ENCODE data around the gene SNRNP48. TPM values are rescaled to one million over a fixed set of nuclear protein-coding genes. Genes with fewer than 3 reads are reported as not detected.

Gene SNRNP48
- total RNA-seq, 3 donors from 2014 or later = 12.2 to 14.2 (median 12.5) TPM

- ATAC-seq (no peak), DNase-seq (no peak)
- no peak overlapping the region for H3K4me3 Mint-ChIP-seq
- H3K27me3 Mint-ChIP-seq (ENCODE audit: low read depth) = peaks cover 23% of the 10 kb centered on the region
- H3K36me3 Mint-ChIP-seq (ENCODE audit: insufficient read depth) = no peaks in the 10 kb centered on the region
- H3K9me3 Mint-ChIP-seq = no peaks in the 10 kb centered on the region
- H3K4me1 Mint-ChIP-seq (ENCODE audit: low read depth) = no peaks in the 10 kb centered on the region
These were observed 71.4 kb downstream of the SNRNP48 start for GRCh38 chr6:7661364-7661763.

Other genes with a start within 250 kb of the SNRNP48 start
- gene CAGE1, start 200.5 kb upstream of the SNRNP48 start, total RNA-seq = under 1 TPM; 0.10 to 0.16 (median 0.13) TPM
- gene RIOK1, start 200.4 kb upstream of the SNRNP48 start, total RNA-seq = 10 to 100 TPM; 92.6 to 99.1 (median 95.9) TPM
- gene DSP, start 48.5 kb upstream of the SNRNP48 start, total RNA-seq = under 1 TPM; 0.14 to 0.29 (median 0.23) TPM
- not detected for gene BMP6, start 135.9 kb downstream of the SNRNP48 start, total RNA-seq